DOHH2 (cell line): ENCODE data around the gene IL19.

Experiments
- H3F3A ChIP-seq: fragments of 200-600 bp; sonication (generic), shearing (Covaris generic); 2 replicates; pipeline ENCODE4 v1.6.0; 2016; ENCODE audit warnings: antibody characterized with exemption, mild to moderate bottlenecking; ENCODE audit not compliant: control insufficient read depth, insufficient read depth
- H3K27ac ChIP-seq: fragments of 200-600 bp; sonication (generic); 2 replicates; pipeline ENCODE4 v1.5.1; 2014; ENCODE audit warnings: low read depth, mild to moderate bottlenecking, low read length, moderate library complexity
- H3K27me3 ChIP-seq: fragments of 200-600 bp; sonication (generic); 2 replicates; pipeline ENCODE4 v1.6.1; 2014; ENCODE audit warnings: mild to moderate bottlenecking, low read length, mixed read lengths; ENCODE audit not compliant: control insufficient read depth
- H3K36me3 ChIP-seq: fragments of 200-600 bp; sonication (generic); 2 replicates; pipeline ENCODE4 v1.6.1; 2014; ENCODE audit warnings: mild to moderate bottlenecking, low read length, moderate library complexity, mixed read lengths; ENCODE audit not compliant: control insufficient read depth
- H3K4me1 ChIP-seq: fragments of 200-600 bp; sonication (generic); 2 replicates; pipeline ENCODE4 v1.6.1; 2014; ENCODE audit warnings: mild to moderate bottlenecking, low read length, mixed read lengths; ENCODE audit not compliant: control insufficient read depth
- H3K4me2 ChIP-seq: fragments of 200-600 bp; sonication (generic); 2 replicates; pipeline ENCODE4 v1.6.0; 2014; ENCODE audit warnings: mild to moderate bottlenecking, low read length, moderate library complexity
- H3K4me3 ChIP-seq: fragments of 200-600 bp; sonication (generic); 2 replicates; pipeline ENCODE4 v1.5.1; 2014; ENCODE audit warnings: mild to moderate bottlenecking, low read length, mixed read lengths
- H3K79me2 ChIP-seq: fragments of 200-600 bp; sonication (generic); 2 replicates; pipeline ENCODE4 v1.6.1; 2014; ENCODE audit warnings: mild to moderate bottlenecking, low read length, mixed read lengths; ENCODE audit not compliant: control insufficient read depth
- H3K9me2 ChIP-seq: fragments of 200-600 bp; sonication (generic); replicated peaks from 2 replicates; pipeline ENCODE4 v1.6.1; 2014; ENCODE audit warnings: mild to moderate bottlenecking, low read length, mixed read lengths; ENCODE audit not compliant: control insufficient read depth
- H3K9me3 ChIP-seq: fragments of 200-600 bp; sonication (generic); 2 replicates; pipeline ENCODE4 v1.6.1; 2014; ENCODE audit warnings: antibody characterized with exemption, low read length, mixed read lengths; ENCODE audit not compliant: control insufficient read depth, insufficient read depth
- H4K20me1 ChIP-seq: fragments of 200-600 bp; sonication (generic); 2 replicates; pipeline ENCODE4 v1.6.0; 2014; ENCODE audit warnings: low read depth, mild to moderate bottlenecking, antibody characterized with exemption, low read length, moderate library complexity; ENCODE audit not compliant: control insufficient read depth, insufficient read depth
- CTCF ChIP-seq: fragments of 200-600 bp; sonication (generic); IDR thresholded peaks from one replicate; pipeline ENCODE4 v1.5.1; 2014; ENCODE audit warnings: antibody characterized with exemption, mild to moderate bottlenecking, low read depth, low read length; ENCODE audit not compliant: poor library complexity, severe bottlenecking
- EZH2phosphoT487 ChIP-seq: fragments of 200-600 bp; sonication (generic); IDR thresholded peaks from 2 replicates; pipeline ENCODE4 v1.6.1; 2017; ENCODE audit warnings: borderline replicate concordance, mild to moderate bottlenecking, antibody characterized with exemption, low read length, moderate library complexity, mixed read lengths

Gene IL19

GRCh38 chr1:206729507-206729906 lies 41.1 kb upstream of the IL19 start:
- Histone ChIP-seq H3K9me2 (no peaks in the 10 kb centered on the region), H3K9me3 (no peaks in the 10 kb centered on the region), H3K4me2 (no peak overlapping the region), H3K36me3 (peaks cover 19% of the 10 kb centered on the region; the same call in 1 of the 2 replicates), H3K27me3 (no peaks in the 10 kb centered on the region), H3K79me2 (peaks cover 14% of the 10 kb centered on the region), H3K4me3 (no peak overlapping the region), H3K4me1 (peaks cover 16% of the 10 kb centered on the region), H3K27ac (no peak overlapping the region), H3F3A (peaks cover 6% of the 10 kb centered on the region; the same call in 1 of the 2 replicates), H4K20me1 (peaks cover 10% of the 10 kb centered on the region; the same call in 1 of the 2 replicates)
- TF ChIP-seq EZH2phosphoT487, result no peak
- TF ChIP-seq CTCF, result no peak

- peaks cover 19% of the 10 kb centered on the region; the same call in 1 of the 2 replicates for H3K36me3 ChIP-seq
- no peak for TF ChIP-seq CTCF
- TF ChIP-seq EZH2phosphoT487, result no peak
- no peaks in the 10 kb centered on the region for H3K79me2 ChIP-seq
- H3K9me2 ChIP-seq, result no peaks in the 10 kb centered on the region
- H3K4me2 ChIP-seq, result no peak overlapping the region
- H3K27me3 ChIP-seq, result no peaks in the 10 kb centered on the region
- peaks cover 7% of the 10 kb centered on the region for H3K4me1 ChIP-seq
- H3K4me3 ChIP-seq, result no peak overlapping the region
- H3F3A ChIP-seq, result no peaks in the 10 kb centered on the region
- no peaks in the 10 kb centered on the region; the same call in 1 of the 2 replicates for H4K20me1 ChIP-seq
- H3K9me3 ChIP-seq, result no peaks in the 10 kb centered on the region
- no peak overlapping the region for H3K27ac ChIP-seq
These were observed 38.1 kb upstream of the IL19 start for GRCh38 chr1:206732508-206732907.

GRCh38 chr1:206732992-206733391 lies 37.6 kb upstream of the IL19 start:
- Histone ChIP-seq H3K36me3 (peaks cover 19% of the 10 kb centered on the region; the same call in 1 of the 2 replicates), H3K4me1 (peaks cover 9% of the 10 kb centered on the region), H3K9me2 (no peaks in the 10 kb centered on the region), H3K4me2 (no peak overlapping the region), H3K9me3 (no peaks in the 10 kb centered on the region), H3K4me3 (no peak overlapping the region), H3K27ac (no peak overlapping the region), H3K79me2 (no peaks in the 10 kb centered on the region), H3F3A (no peaks in the 10 kb centered on the region), H3K27me3 (no peaks in the 10 kb centered on the region), H4K20me1 (no peaks in the 10 kb centered on the region; the same call in 1 of the 2 replicates)
- no peak for TF ChIP-seq EZH2phosphoT487
- no peak for TF ChIP-seq CTCF
